ENCODE data around the gene RAI14. TPM values are rescaled to one million over a fixed set of nuclear protein-coding genes. Genes with fewer than 3 reads are reported as not detected.
A peak's percentile ranks its signal among the peaks of the same experiment; 100 is the strongest.
"Not testable (repeated sequence)": the region's sequence is repeated elsewhere in the genome, so short reads cannot be mapped to it uniquely, and the experiment has no call there.

The RAI14 gene
- total and polyA plus RNA-seq, 4 donors = 16.7 to 91.5 (median 49.3) TPM

- Histone ChIP-seq H3K9me3 (ENCODE audit: control insufficient read depth in 4 of 4, insufficient read depth in 3 of 4, low read length in 3 of 4) (no peaks in the 10 kb centered on the region), H3K36me3 (ENCODE audit: control insufficient read depth in 4 of 4, insufficient read depth in 4 of 4, low read length in 4 of 4) (no peaks in the 10 kb centered on the region), H3K4me1 (ENCODE audit: control insufficient read depth in 5 of 5, insufficient read depth in 5 of 5, low read length in 5 of 5) (peaks cover 0 to 35% (median 9%) of the 10 kb centered on the region in 5 donors), H3K27ac (ENCODE audit: low read depth in 1 of 2, low read length in 1 of 2) (no peak overlapping the region), H3K4me3 (no peak overlapping the region), H3K9ac (ENCODE audit: insufficient read depth in 1 of 2, low read length in 2 of 2) (peak overlapping the region in 1 of 2 donors; percentile 11), H3K27me3 (ENCODE audit: control insufficient read depth in 3 of 3, insufficient read depth in 3 of 3, low read length in 2 of 3) (no peaks in the 10 kb centered on the region)
- ATAC-seq (ENCODE audit: insufficient read depth, low FRiP score) (no peak), DNase-seq (peak; percentile 26 to 85 (median 82))
- TF ChIP-seq CTCF (IDR thresholded peaks at IDR 0.05; ENCODE audit: control extremely low read depth, extremely low read depth) = no peak
- 61 to 79% methylated on average over 4 of the region's 4 CpGs for WGBS, 2 donors
Measured at GRCh38 chr5:34772267-34773098, 116.4 kb downstream of the RAI14 start.

GRCh38 chr5:34774139-34774538, 118.0 kb downstream of the RAI14 start:
- Histone ChIP-seq H3K36me3 (ENCODE audit: control insufficient read depth in 4 of 4, insufficient read depth in 4 of 4, low read length in 4 of 4) (no peaks in the 10 kb centered on the region), H3K4me3 (no peak overlapping the region), H3K27ac (ENCODE audit: low read depth in 1 of 2, low read length in 1 of 2) (no peak overlapping the region), H3K4me1 (ENCODE audit: control insufficient read depth in 5 of 5, insufficient read depth in 5 of 5, low read length in 5 of 5) (peaks cover 0 to 31% (median 9%) of the 10 kb centered on the region in 5 donors), H3K27me3 (ENCODE audit: control insufficient read depth in 3 of 3, insufficient read depth in 3 of 3, low read length in 2 of 3) (no peaks in the 10 kb centered on the region), H3K9me3 (ENCODE audit: control insufficient read depth in 4 of 4, insufficient read depth in 3 of 4, low read length in 3 of 4) (no peaks in the 10 kb centered on the region), H3K9ac (ENCODE audit: insufficient read depth in 1 of 2, low read length in 2 of 2) (no peak overlapping the region)
- 83 to 95% methylated on average over 2 of the region's 2 CpGs for WGBS, 2 donors
- DNase-seq = no peak
- TF ChIP-seq CTCF (IDR thresholded peaks at IDR 0.05; ENCODE audit: control extremely low read depth, extremely low read depth) = no peak
- ATAC-seq (ENCODE audit: insufficient read depth, low FRiP score) = no peak

- not testable (repeated sequence) for H3K27ac ChIP-seq (ENCODE audit: low read depth in 1 of 2, low read length in 1 of 2); ATAC-seq (ENCODE audit: insufficient read depth, low FRiP score); H3K27me3 ChIP-seq (ENCODE audit: control insufficient read depth in 3 of 3, insufficient read depth in 3 of 3, low read length in 2 of 3); H3K9me3 ChIP-seq (ENCODE audit: control insufficient read depth in 4 of 4, insufficient read depth in 3 of 4, low read length in 3 of 4); DNase-seq; H3K4me3 ChIP-seq; H3K36me3 ChIP-seq (ENCODE audit: control insufficient read depth in 4 of 4, insufficient read depth in 4 of 4, low read length in 4 of 4); H3K9ac ChIP-seq (ENCODE audit: insufficient read depth in 1 of 2, low read length in 2 of 2)
- WGBS, 2 donors = 72 to 93% methylated on average over 1 of the region's 1 CpG
- peaks cover 0 to 27% (median 9%) of the 10 kb centered on the region in 5 donors for H3K4me1 ChIP-seq (ENCODE audit: control insufficient read depth in 5 of 5, insufficient read depth in 5 of 5, low read length in 5 of 5)
Measured at GRCh38 chr5:34774678-34775077, 118.5 kb downstream of the RAI14 start.

- no peaks in the 10 kb centered on the region for H3K36me3 ChIP-seq (ENCODE audit: control insufficient read depth in 4 of 4, insufficient read depth in 4 of 4, low read length in 4 of 4)
- H3K9ac ChIP-seq (ENCODE audit: insufficient read depth in 1 of 2, low read length in 2 of 2) = no peak overlapping the region
- no peak overlapping the region for H3K4me3 ChIP-seq
- H3K27me3 ChIP-seq (ENCODE audit: control insufficient read depth in 3 of 3, insufficient read depth in 3 of 3, low read length in 2 of 3) = no peaks in the 10 kb centered on the region
- TF ChIP-seq CTCF (IDR thresholded peaks at IDR 0.05; ENCODE audit: control extremely low read depth, extremely low read depth) = no peak
- ATAC-seq (ENCODE audit: insufficient read depth, low FRiP score) = no peak
- no peaks in the 10 kb centered on the region for H3K9me3 ChIP-seq (ENCODE audit: control insufficient read depth in 4 of 4, insufficient read depth in 3 of 4, low read length in 3 of 4)
- 80 to 86% methylated on average over 1 of the region's 1 CpG for WGBS, 2 donors
- DNase-seq = no peak
- no peak overlapping the region for H3K27ac ChIP-seq (ENCODE audit: low read depth in 1 of 2, low read length in 1 of 2)
- H3K4me1 ChIP-seq (ENCODE audit: control insufficient read depth in 5 of 5, insufficient read depth in 5 of 5, low read length in 5 of 5) = peaks cover 0 to 26% (median 7%) of the 10 kb centered on the region in 5 donors
Measured at GRCh38 chr5:34775886-34776285, 119.8 kb downstream of the RAI14 start.

Measured in lung (tissue), 12 donors.